Stimulated activated CD8-positive, alpha-beta memory T cell treated with anti-CD3 and anti-CD28 coated beads, Interleukin-7, amount 100 ng/mL, for 1 hour (primary cell): ENCODE data around the gene USP34.
"Not testable (repeated sequence)": the region's sequence is repeated elsewhere in the genome, so short reads cannot be mapped to it uniquely, and the experiment has no call there.

Experiments used
- DNase-seq, 2 donors: peaks; one replicate each; pipeline ENCODE4 v3.0.0-alpha.2; 2020; ENCODE audit warnings: low read depth in 2 of 2

The USP34 gene

GRCh38 chr2:61185231-61185728 lies 285.6 kb downstream of the USP34 start:
- no peak for DNase-seq

GRCh38 chr2:61184263-61184662 lies 286.6 kb downstream of the USP34 start:
- no peak for DNase-seq

- DNase-seq, result no peak
Observed at GRCh38 chr2:61183795-61184194, 287.1 kb downstream of the USP34 start.

- DNase-seq, result no peak
Observed at GRCh38 chr2:61182059-61182383, 288.9 kb downstream of the USP34 start.

GRCh38 chr2:61181382-61182058 lies 289.4 kb downstream of the USP34 start:
- no peak for DNase-seq

- no peak for DNase-seq
Observed at GRCh38 chr2:61180686-61181085, 290.2 kb downstream of the USP34 start.

- DNase-seq, result no peak
Observed at GRCh38 chr2:61179701-61180639, 290.9 kb downstream of the USP34 start.

GRCh38 chr2:61178603-61179545 lies 292.0 kb downstream of the USP34 start:
- no peak for DNase-seq

GRCh38 chr2:61177727-61178549 lies 292.9 kb downstream of the USP34 start:
- peak in 1 of 2 donors; percentile 6 for DNase-seq

- DNase-seq, result peak; percentile 84 to 86
Observed at GRCh38 chr2:61176755-61177726, 293.8 kb downstream of the USP34 start.

GRCh38 chr2:61175036-61175435 lies 295.9 kb downstream of the USP34 start:
- DNase-seq, result no peak

- no peak for DNase-seq
Observed at GRCh38 chr2:61173116-61173515, 297.8 kb downstream of the USP34 start.

GRCh38 chr2:61172671-61173070 lies 298.2 kb downstream of the USP34 start:
- DNase-seq, result no peak

- no peak for DNase-seq
Observed at GRCh38 chr2:61167579-61167978, 303.3 kb downstream of the USP34 start.

- DNase-seq, result no peak
Observed at GRCh38 chr2:61165946-61166345, 304.9 kb downstream of the USP34 start.

GRCh38 chr2:61165082-61165481 lies 305.8 kb downstream of the USP34 start:
- not testable (repeated sequence) for DNase-seq

GRCh38 chr2:61162721-61163120 lies 308.2 kb downstream of the USP34 start:
- DNase-seq, result no peak

- DNase-seq, result no peak
Observed at GRCh38 chr2:61161888-61162287, 309.0 kb downstream of the USP34 start, which contains the start of gene C2orf74. Gene C2orf74, plus strand, starts transcription at chr2:61162188. Its CDS starts 327 bp downstream, at chr2:61162515.

GRCh38 chr2:61158356-61158955 lies 312.4 kb downstream of the USP34 start:
- DNase-seq, result no peak
